ENCODE results near the gene NUP107.

DNA sequence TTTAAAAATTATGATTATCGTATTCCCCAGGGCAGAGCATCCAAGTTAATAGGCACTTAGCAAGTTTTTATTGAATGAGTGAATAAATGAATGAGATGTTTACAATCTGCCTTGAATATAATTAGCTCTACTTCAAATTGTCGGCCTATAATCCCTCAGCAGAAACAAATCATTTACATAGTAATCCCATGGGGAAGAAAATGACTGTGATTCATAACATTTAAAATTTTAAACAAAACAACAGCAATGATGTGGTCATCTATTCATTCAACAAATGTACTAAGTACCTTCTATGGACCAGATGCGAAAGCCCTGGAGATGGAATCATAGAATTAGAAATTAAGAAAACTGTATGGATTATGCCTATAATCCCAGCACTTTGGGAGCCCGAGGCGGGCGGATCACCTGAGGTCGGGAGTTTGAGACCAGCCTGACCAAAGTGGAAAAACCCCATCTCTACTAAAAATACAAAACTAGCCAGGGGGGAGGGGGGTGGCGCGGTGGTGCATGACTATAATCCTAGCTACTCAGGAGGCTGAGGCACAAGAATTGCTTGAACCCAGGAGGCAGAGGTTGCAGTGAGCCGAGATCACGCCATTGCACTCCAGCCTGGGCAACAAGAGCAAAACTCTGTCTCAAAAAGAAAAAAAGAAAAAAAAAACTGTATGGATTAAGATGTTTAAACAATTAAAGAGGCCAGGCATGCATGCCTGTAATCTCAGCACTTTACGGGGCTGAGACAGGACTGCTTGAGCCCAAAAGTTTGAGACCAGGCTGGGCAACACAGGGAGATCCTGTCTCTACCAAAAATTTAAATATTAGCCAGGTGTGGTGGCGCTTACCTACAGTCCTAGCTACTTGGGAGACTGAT is 103.5 kb downstream of the NUP107 start:
- no peak for TF ChIP-seq POLR2AphosphoS5 (IDR thresholded peaks at IDR 0.05)
- TF ChIP-seq, protein P1, sequence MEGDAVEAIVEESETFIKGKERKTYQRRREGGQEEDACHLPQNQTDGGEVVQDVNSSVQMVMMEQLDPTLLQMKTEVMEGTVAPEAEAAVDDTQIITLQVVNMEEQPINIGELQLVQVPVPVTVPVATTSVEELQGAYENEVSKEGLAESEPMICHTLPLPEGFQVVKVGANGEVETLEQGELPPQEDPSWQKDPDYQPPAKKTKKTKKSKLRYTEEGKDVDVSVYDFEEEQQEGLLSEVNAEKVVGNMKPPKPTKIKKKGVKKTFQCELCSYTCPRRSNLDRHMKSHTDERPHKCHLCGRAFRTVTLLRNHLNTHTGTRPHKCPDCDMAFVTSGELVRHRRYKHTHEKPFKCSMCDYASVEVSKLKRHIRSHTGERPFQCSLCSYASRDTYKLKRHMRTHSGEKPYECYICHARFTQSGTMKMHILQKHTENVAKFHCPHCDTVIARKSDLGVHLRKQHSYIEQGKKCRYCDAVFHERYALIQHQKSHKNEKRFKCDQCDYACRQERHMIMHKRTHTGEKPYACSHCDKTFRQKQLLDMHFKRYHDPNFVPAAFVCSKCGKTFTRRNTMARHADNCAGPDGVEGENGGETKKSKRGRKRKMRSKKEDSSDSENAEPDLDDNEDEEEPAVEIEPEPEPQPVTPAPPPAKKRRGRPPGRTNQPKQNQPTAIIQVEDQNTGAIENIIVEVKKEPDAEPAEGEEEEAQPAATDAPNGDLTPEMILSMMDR (IDR thresholded peaks at IDR 0.05) = no peak

Measured in transverse colon (tissue), 4 donors.